SH-SY5Y (cell line): Measurements from ENCODE around the gene MS4A14.

Experiments used
- GATA2 ChIP-seq: IDR thresholded peaks from 2 replicates; pipeline ENCODE4 v1.6.1; 2011; ENCODE audit warnings: mild to moderate bottlenecking, low read depth, low read length
- GATA3 ChIP-seq: IDR thresholded peaks from 2 replicates; pipeline ENCODE4 v1.6.1; 2011; ENCODE audit warnings: low read depth, mild to moderate bottlenecking, low read length, moderate library complexity

Gene MS4A14

DNA sequence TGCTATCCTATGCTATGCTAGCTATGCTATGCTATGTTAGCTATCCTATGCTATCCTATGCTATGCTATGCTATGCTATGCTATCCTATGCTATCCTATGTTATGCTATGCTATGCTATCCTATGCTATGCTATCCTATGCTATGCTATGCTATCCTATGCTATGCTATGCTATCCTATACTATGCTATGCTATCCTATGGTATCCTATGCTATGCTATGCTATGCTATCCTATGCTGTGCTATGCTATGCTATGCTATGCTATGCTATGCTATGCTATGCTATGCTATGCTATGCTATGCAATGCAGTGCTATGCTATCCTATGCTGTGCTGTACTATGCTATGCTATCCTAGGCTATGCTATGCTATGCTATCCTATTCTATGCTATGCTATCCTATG lies 50.8 kb downstream of the MS4A14 start:
- no peak for TF ChIP-seq GATA3
- no peak for TF ChIP-seq GATA2

DNA sequence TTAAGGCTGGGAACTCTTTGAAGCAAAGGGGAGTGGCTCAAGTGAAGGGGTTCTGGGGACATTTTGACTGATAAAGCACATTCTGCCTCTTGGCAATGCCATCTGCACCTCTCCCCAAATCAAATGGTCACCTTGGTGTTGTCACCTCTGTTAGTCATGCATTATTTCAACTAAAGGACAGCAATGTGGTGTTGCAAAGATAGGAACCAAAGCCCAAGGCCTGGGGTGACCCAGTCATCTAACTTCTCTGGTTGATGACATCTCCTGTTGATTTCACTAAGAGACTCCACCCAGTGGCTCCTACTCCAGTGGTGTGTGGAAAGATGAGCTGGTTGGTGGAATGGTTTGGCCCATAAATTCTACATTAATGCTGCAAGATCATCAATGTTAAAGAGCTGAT lies 51.6 kb downstream of the MS4A14 start:
- TF ChIP-seq GATA3 (no peak), GATA2 (no peak)

DNA sequence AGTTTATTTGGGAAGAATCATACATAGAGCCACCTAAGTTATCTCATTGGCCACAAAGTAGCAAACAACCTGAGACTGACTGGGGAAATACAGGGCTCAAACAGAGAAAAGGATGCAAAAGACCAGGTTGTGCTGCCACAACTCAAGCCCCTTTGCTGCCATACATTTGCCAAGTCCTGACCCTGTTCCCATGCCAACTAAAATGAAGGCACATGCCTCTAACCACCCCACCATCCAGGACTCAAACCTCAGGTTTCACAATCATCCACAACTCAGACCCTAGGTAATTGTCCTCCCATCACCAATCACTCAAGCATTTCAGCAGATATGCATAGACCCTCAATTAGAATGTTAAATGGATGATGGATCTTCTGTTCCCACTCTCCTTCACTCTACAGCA lies 58.0 kb downstream of the MS4A14 start:
- TF ChIP-seq GATA3, result no peak
- TF ChIP-seq GATA2, result no peak

DNA sequence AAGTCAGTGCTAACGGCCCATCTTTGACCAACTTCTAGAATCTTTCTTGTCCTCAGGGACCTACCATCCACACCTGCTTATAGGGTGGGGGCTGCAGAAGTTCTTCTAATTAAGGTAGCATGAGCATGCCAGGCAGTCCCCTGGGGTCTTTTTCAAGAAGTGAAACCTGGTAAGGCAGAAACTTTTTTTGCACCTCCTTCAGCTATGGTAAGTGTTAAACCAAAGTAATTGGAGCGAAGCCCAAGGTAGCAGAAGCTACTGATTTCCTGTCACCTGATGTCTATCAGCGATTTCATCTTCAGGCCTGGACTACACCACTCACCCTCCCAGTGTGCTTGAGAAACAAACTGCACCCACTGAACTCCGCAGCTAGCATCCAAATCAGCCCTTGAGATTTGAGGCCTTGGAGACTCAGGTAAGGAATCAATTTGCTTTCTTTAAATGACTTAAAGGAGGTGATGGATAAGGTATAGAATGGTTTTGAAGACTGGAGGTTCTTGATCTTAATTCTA lies 59.3 kb downstream of the MS4A14 start, which contains the start of gene MS4A1:
TSS of gene MS4A1 (plus strand) at position 317 of the 512 bp plus-strand sequence. CDS start 6,528 bp downstream, outside the sequence.
- TF ChIP-seq GATA2 (no peak), GATA3 (no peak)

DNA sequence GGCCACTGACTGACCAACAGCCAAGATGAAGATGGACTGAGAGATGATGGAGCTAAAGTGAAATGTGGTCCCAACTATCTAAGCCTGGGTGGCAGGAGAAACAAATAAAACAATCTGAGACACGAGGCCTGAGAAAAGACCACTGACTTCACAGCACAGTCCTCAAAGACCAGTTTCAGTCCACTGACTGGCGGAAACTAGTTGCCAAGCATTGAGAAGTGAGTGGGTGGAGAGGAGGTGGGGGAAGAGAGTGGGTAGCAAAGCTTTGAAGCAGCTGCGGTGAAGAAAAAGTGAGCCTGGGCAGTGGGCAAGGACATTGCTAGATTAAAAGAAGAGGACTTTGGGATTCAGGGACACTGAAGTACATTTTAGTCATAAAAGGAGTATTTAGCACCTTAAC lies 61.3 kb downstream of the MS4A14 start:
- TF ChIP-seq GATA3 (no peak), GATA2 (no peak)

DNA sequence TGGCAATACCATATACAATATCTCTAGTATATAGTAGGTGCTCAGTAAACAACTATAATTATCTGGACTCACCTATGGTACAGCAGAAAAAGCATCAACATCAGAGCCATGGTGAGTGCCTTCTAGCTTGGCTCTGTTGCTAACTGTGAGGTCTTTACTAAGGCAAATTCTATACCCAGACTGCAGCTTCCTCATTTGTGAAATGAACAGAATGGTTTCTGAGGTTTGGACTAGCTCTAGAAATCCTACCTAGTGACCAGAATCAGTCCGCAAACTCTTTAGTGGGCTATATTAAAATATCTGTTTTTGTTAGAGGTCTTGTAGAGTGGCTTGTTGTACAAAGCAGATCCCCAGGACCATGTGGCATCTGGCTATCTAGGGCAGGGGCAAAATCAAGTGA lies 63.1 kb downstream of the MS4A14 start:
- TF ChIP-seq GATA3 (no peak), GATA2 (no peak)
